Common myeloid progenitor, CD34-positive (primary cell): Measurements from ENCODE around the gene B3GALT6.

Experiments
- CTCF ChIA-PET: fragments of 350-600 bp; sonication (Branson Sonifier 250); formaldehyde crosslinking; loops from one replicate; lab custom pipeline; 2021; ENCODE audit warnings: antibody characterized with exemption; lab: Charles Lee
- POLR2A ChIA-PET: fragments of 350-600 bp; sonication (Branson Sonifier 250); formaldehyde crosslinking; loops from one replicate; lab custom pipeline; 2021; ENCODE audit warnings: antibody characterized with exemption; lab: Charles Lee
- DNase-seq, 3 donors: peaks; one replicate each; pipeline versions ENCODE4 v3.0.0 to v3.0.0-alpha.2; 2013
- H3K27ac ChIP-seq, 2 experiments: 1 replicate in 1 of 2; 2 replicates in 1 of 2; pipeline ENCODE4 v1.7.0; 2013; ENCODE audit warnings: inconsistent platforms in 2 of 2, low read length in 2 of 2, mild to moderate bottlenecking in 2 of 2, low read depth in 1 of 2, moderate library complexity in 1 of 2; ENCODE audit not compliant: severe bottlenecking in 2 of 2, insufficient read depth in 1 of 2, poor library complexity in 1 of 2
- H3K27me3 ChIP-seq, 5 experiments: replicated peaks in 2 of 5; 1 replicate in 3 of 5; 2 replicates in 2 of 5; pipeline versions ENCODE4 v1.6.1 to v1.7.0; 2013; ENCODE audit warnings: low read length in 4 of 5, mild to moderate bottlenecking in 2 of 5, moderate library complexity in 2 of 5, inconsistent platforms in 1 of 5; ENCODE audit not compliant: insufficient read depth in 5 of 5, control insufficient read depth in 4 of 5
- H3K36me3 ChIP-seq, 4 experiments: 1 replicate in 2 of 4; 2 replicates in 2 of 4; pipeline versions ENCODE4 v1.6.1 to v1.7.0; 2013; ENCODE audit warnings: low read length in 3 of 4, control low read depth in 1 of 4, mild to moderate bottlenecking in 1 of 4; ENCODE audit not compliant: control insufficient read depth in 4 of 4, insufficient read depth in 4 of 4
- H3K4me1 ChIP-seq, 4 experiments: 1 replicate in 3 of 4; 2 replicates in 1 of 4; pipeline versions ENCODE4 v1.6.1 to v1.7.1; 2013; ENCODE audit warnings: low read length in 3 of 4, mild to moderate bottlenecking in 3 of 4, control low read depth in 1 of 4, inconsistent platforms in 1 of 4, moderate library complexity in 1 of 4; ENCODE audit not compliant: control insufficient read depth in 4 of 4, insufficient read depth in 4 of 4; ENCODE audit errors: control extremely low read depth in 1 of 4
- H3K4me3 ChIP-seq, 7 experiments: 1 replicate in 4 of 7; 2 replicates in 3 of 7; pipeline versions ENCODE4 v1.5.1 to v1.7.0; 2013; ENCODE audit warnings: mild to moderate bottlenecking in 7 of 7, low read length in 6 of 7, moderate library complexity in 6 of 7, inconsistent platforms in 2 of 7, low read depth in 2 of 7, control low read depth in 1 of 7; ENCODE audit not compliant: insufficient read depth in 4 of 7, control insufficient read depth in 1 of 7; ENCODE audit errors: extremely low read depth in 1 of 7
- H3K9me3 ChIP-seq, 5 experiments: 1 replicate in 4 of 5; 2 replicates in 1 of 5; pipeline versions ENCODE4 v1.6.1 to v1.7.1; 2013; ENCODE audit warnings: low read length in 4 of 5, mild to moderate bottlenecking in 2 of 5, inconsistent platforms in 1 of 5, low read depth in 1 of 5, moderate library complexity in 1 of 5; ENCODE audit not compliant: control insufficient read depth in 4 of 5, insufficient read depth in 2 of 5; ENCODE audit errors: control extremely low read depth in 1 of 5
- WGBS: methylation state at CpG from one replicate; pipeline ENCODE4 v1.1.5; 2013; ENCODE audit not compliant: insufficient coverage; 5-methylcytosine and 5-hydroxymethylcytosine counted together

B3GALT6 gene

DNA sequence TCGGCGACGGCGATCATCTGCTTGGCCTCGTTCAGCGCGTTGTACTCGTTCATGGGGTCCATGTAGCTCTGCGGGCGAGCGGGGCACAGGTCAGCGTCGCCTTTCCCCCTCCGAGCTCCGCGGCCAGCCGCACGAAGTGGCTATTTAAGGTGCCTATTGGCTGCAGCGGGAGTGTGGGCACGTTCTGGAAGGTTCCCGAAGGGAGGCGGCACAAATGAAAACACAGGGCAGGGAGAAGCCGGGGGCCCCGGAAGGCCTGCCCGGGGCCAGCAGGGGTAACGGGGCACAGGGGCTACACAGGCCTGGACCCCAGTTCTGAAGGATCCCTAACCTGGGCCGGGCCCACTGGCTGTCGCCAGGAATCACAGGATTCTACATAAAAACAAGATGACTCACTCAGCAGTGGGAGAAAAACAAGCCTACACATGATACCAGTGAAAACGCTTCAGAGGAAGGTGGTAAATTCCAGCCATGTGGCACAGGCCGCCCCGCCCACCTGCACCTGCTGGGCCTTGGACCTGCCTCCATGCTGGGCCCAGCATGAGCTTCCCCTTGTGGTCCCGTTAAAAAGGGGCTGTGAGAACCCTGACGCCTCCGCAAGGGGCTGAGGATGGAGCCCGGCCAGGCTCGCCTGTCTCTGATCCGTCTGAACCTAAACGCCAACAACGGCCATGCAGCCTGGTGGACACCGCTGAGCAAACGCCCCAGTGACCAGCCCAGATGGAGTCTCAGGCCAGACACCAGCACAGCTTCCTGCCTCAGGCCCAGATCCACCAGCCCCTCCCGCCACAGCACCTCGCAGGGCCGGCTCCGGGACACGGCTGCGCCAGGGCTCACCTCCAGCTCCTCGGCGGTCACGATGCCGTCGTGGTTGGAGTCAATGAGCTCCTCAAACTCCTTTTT, 14.2 kb upstream of the B3GALT6 start:
- ChIA-PET CTCF (interaction anchor here (1.1 kb wide), 1 partner anchor 11 kb away, joined by 3 read pairs; no protein-coding TSS in a partner anchor), POLR2A (interaction anchor here (1.2 to 1.5 kb wide), 2 partner anchors 9 to 13 kb away, joined by 4 to 5 read pairs; no protein-coding TSS in a partner anchor)
- no peak for DNase-seq
- no peaks in the 10 kb centered on the region for H3K9me3 ChIP-seq
- no peak overlapping the region for H3K27ac ChIP-seq
- H3K4me3 ChIP-seq, result no peak overlapping the region
- H3K4me1 ChIP-seq, result peaks cover 0 to 27% (median 26%) of the 10 kb centered on the region in 4 experiments
- H3K27me3 ChIP-seq, result no peaks in the 10 kb centered on the region
- 96% methylated on average over 45 of the region's 52 CpGs for WGBS
- peaks cover 4 to 74% (median 45%) of the 10 kb centered on the region in 4 experiments for H3K36me3 ChIP-seq

- no peaks in the 10 kb centered on the region for H3K27me3 ChIP-seq
- H3K4me1 ChIP-seq, result peaks cover 0 to 19% (median 18%) of the 10 kb centered on the region in 4 experiments
- ChIA-PET CTCF (no interaction called here), POLR2A (interaction anchor here (1.5 kb wide), 1 partner anchor 12 kb away, joined by 4 read pairs; no protein-coding TSS in a partner anchor)
- no peak for DNase-seq
- H3K27ac ChIP-seq, result no peak overlapping the region
- H3K36me3 ChIP-seq, result peaks cover 7 to 81% (median 50%) of the 10 kb centered on the region in 4 experiments
- 98% methylated on average over 33 of the region's 36 CpGs for WGBS
- no peak overlapping the region for H3K4me3 ChIP-seq
- no peaks in the 10 kb centered on the region for H3K9me3 ChIP-seq
Observed at GRCh38 chr1:1218524-1219200, 13.4 kb upstream of the B3GALT6 start.

GRCh38 chr1:1219341-1219740, 12.7 kb upstream of the B3GALT6 start:
- POLR2A ChIA-PET, result interaction anchor here (1.5 kb wide), 1 partner anchor 12 kb away, joined by 4 read pairs; no protein-coding TSS in a partner anchor
- over 99% methylated on average over 20 of the region's 20 CpGs for WGBS
- H3K4me3 ChIP-seq, result no peak overlapping the region
- H3K36me3 ChIP-seq, result peaks cover 7 to 87% (median 52%) of the 10 kb centered on the region in 4 experiments
- DNase-seq, result no peak
- H3K27ac ChIP-seq, result no peak overlapping the region
- no peaks in the 10 kb centered on the region for H3K27me3 ChIP-seq
- CTCF ChIA-PET, result no interaction called here
- no peaks in the 10 kb centered on the region for H3K9me3 ChIP-seq
- H3K4me1 ChIP-seq, result peaks cover 0 to 12% (median 11%) of the 10 kb centered on the region in 4 experiments

DNA sequence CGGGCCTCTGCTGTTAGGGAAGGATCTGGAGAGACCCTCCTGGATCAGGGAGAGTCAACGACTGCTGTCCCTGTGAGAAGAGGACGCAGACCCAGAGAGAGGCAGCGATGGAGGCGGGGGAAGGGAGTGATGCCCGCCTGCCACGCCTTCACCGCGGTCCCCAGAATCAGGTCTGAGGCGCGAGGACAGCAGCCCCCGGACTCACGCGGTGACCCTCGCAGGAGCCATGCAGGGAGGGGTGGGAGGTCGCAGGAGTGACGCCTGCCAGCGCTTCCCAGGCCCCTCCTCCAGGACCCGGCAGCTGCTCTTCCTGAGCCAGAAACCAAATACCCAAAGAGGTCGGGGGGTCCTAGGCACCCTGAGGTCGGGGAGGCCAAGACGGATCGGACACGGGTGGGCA, 11.8 kb upstream of the B3GALT6 start:
- 97% methylated on average over 24 of the region's 24 CpGs for WGBS
- Histone ChIP-seq H3K4me1 (peaks cover 0 to 4% (median 3%) of the 10 kb centered on the region in 4 experiments), H3K9me3 (no peaks in the 10 kb centered on the region), H3K36me3 (peaks cover 7 to 94% (median 60%) of the 10 kb centered on the region in 4 experiments), H3K27me3 (no peaks in the 10 kb centered on the region), H3K27ac (no peak overlapping the region), H3K4me3 (no peak overlapping the region)
- CTCF ChIA-PET, result no interaction called here
- POLR2A ChIA-PET, result no interaction called here
- DNase-seq, result no peak

GRCh38 chr1:1221887-1222574, 10.0 kb upstream of the B3GALT6 start:
- Histone ChIP-seq H3K9me3 (no peaks in the 10 kb centered on the region), H3K27ac (no peak overlapping the region), H3K27me3 (no peaks in the 10 kb centered on the region), H3K36me3 (peaks cover 5 to 96% (median 67%) of the 10 kb centered on the region in 4 experiments), H3K4me1 (no peaks in the 10 kb centered on the region), H3K4me3 (no peak overlapping the region)
- POLR2A ChIA-PET, result no interaction called here
- 94% methylated on average over 27 of the region's 30 CpGs for WGBS
- DNase-seq, result no peak
- CTCF ChIA-PET, result interaction anchor here (1.2 kb wide), 1 partner anchor 101 kb away, joined by 3 read pairs; no protein-coding TSS in a partner anchor

DNA sequence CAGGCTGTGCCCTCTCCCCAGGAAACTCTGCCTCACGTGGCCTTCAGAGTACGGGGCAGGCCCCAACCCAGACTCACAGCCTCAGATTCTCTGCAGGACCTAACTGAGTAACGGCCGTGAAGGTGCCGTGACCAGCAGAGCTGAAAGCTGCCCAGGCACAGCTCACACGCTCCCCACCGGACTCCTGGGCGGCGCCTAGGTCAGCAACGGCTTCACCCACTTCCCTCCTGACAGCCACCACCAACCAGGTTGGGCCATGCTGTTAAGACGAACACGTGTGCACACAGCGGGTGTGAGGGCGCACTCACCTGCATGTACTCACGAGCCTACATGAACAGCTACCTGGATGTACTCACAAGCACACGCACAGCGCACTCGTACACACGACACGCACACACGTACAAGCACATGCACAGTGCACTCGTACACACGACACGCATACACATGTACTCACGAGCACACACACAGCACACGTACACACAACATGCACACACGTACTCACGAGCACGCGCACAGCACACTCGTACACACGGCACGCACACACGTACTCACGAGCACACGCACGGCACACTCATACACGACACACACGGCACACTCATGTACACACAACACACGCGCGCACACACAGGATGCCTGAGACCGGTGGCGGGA, 9.3 kb upstream of the B3GALT6 start:
- H3K9me3 ChIP-seq, result no peaks in the 10 kb centered on the region
- H3K36me3 ChIP-seq, result peaks cover 5 to 94% (median 64%) of the 10 kb centered on the region in 4 experiments
- H3K27me3 ChIP-seq, result no peaks in the 10 kb centered on the region
- H3K4me3 ChIP-seq, result no peak overlapping the region
- no peak for DNase-seq
- no peak overlapping the region for H3K27ac ChIP-seq
- no peaks in the 10 kb centered on the region for H3K4me1 ChIP-seq
- ChIA-PET POLR2A (interaction anchor here (1.0 kb wide), 1 partner anchor 9 kb away, joined by 4 read pairs; the partner anchor contains the start of genes B3GALT6 and SDF4), CTCF (interaction anchor here (0.8 to 1.2 kb wide), 2 partner anchors 100 to 102 kb away, joined by 3 read pairs; no protein-coding TSS in a partner anchor)
- 99% methylated on average over 44 of the region's 44 CpGs for WGBS
